ENCODE measurements around the gene SUPT3H.

SUPT3H gene

GRCh38 chr6:45415788-45416518 is 38.2 kb upstream of the SUPT3H start:
- DNase-seq (ENCODE audit: extremely low read depth, low read depth), result no peak
- no peak for TF ChIP-seq CTCF (IDR thresholded peaks at IDR 0.05; ENCODE audit: low read depth, low read length, missing control alignments)
- no peak overlapping the region for H3K4me3 ChIP-seq (replicated peaks; ENCODE audit: low read depth, low read length)

- no peak overlapping the region for H3K4me3 ChIP-seq (replicated peaks; ENCODE audit: low read depth, low read length)
- TF ChIP-seq CTCF (IDR thresholded peaks at IDR 0.05; ENCODE audit: low read depth, low read length, missing control alignments), result no peak
- DNase-seq (ENCODE audit: extremely low read depth, low read depth), result no peak
These were observed 37.6 kb upstream of the SUPT3H start for GRCh38 chr6:45415315-45415714.

GRCh38 chr6:45411959-45412358 is 34.2 kb upstream of the SUPT3H start:
- H3K4me3 ChIP-seq (replicated peaks; ENCODE audit: low read depth, low read length), result no peak overlapping the region
- no peak for DNase-seq (ENCODE audit: extremely low read depth, low read depth)
- no peak for TF ChIP-seq CTCF (IDR thresholded peaks at IDR 0.05; ENCODE audit: low read depth, low read length, missing control alignments)

- no peak overlapping the region for H3K4me3 ChIP-seq (replicated peaks; ENCODE audit: low read depth, low read length)
- DNase-seq (ENCODE audit: extremely low read depth, low read depth), result no peak
- no peak for TF ChIP-seq CTCF (IDR thresholded peaks at IDR 0.05; ENCODE audit: low read depth, low read length, missing control alignments)
These were observed 22.3 kb upstream of the SUPT3H start for GRCh38 chr6:45400021-45400420.

- H3K4me3 ChIP-seq (replicated peaks; ENCODE audit: low read depth, low read length), result no peak overlapping the region
- no peak for TF ChIP-seq CTCF (IDR thresholded peaks at IDR 0.05; ENCODE audit: low read depth, low read length, missing control alignments)
These were observed 20.5 kb upstream of the SUPT3H start for GRCh38 chr6:45398075-45398813.

GRCh38 chr6:45394586-45395095 is 16.9 kb upstream of the SUPT3H start:
- no peak for TF ChIP-seq CTCF (IDR thresholded peaks at IDR 0.05; ENCODE audit: low read depth, low read length, missing control alignments)
- no peak overlapping the region for H3K4me3 ChIP-seq (replicated peaks; ENCODE audit: low read depth, low read length)
- DNase-seq (ENCODE audit: extremely low read depth, low read depth), result no peak

More at GRCh38 chr6:45398075-45398813, 20.5 kb upstream of the SUPT3H start:
- DNase-seq (ENCODE audit: extremely low read depth, low read depth), result no peak
